Kidney (tissue), 14 donors: ENCODE measurements around the gene COL6A5. TPM values are rescaled to one million over a fixed set of nuclear protein-coding genes. Genes with fewer than 3 reads are reported as not detected.

Source experiments
- DNase-seq, 5 donors: peaks; one replicate each; pipeline ENCODE4 v3.0.0-alpha.2; 2013 to 2020
- FAIRE-seq: peaks from 2 replicates; lab custom pipeline; 2012; peaks lifted over from hg19 to GRCh38; lab: Jason Lieb, UNC
- H3K27ac ChIP-seq, 2 donors: one replicate each; pipeline ENCODE4 v1.7.0; 2013; ENCODE audit warnings: low read depth in 2 of 2, low read length in 2 of 2, inconsistent platforms in 1 of 2
- H3K27me3 ChIP-seq: one replicate; pipeline ENCODE4 v1.7.1; 2013; ENCODE audit warnings: low read length, inconsistent platforms; ENCODE audit not compliant: control insufficient read depth, insufficient read depth
- H3K36me3 ChIP-seq, 3 donors: one replicate each; pipeline versions ENCODE4 v1.7.0 to v1.7.1; 2013; ENCODE audit warnings: low read length in 3 of 3, control low read depth in 1 of 3, inconsistent platforms in 1 of 3; ENCODE audit not compliant: insufficient read depth in 3 of 3, control insufficient read depth in 2 of 3
- H3K4me1 ChIP-seq, 3 donors: one replicate each; pipeline versions ENCODE4 v1.7.0 to v1.7.1; 2013; ENCODE audit warnings: low read length in 3 of 3, inconsistent platforms in 1 of 3, low read depth in 1 of 3; ENCODE audit not compliant: control insufficient read depth in 2 of 3, insufficient read depth in 2 of 3
- H3K4me3 ChIP-seq, 3 donors: one replicate each; pipeline versions ENCODE4 v1.7.0 to v1.8.1; 2013; ENCODE audit warnings: low read length in 3 of 3, control low read depth in 1 of 3, inconsistent platforms in 1 of 3
- H3K9ac ChIP-seq, 3 donors: one replicate each; pipeline versions ENCODE4 v1.7.0 to v1.7.1; 2013; ENCODE audit warnings: low read length in 3 of 3, control low read depth in 1 of 3, inconsistent platforms in 1 of 3
- H3K9me3 ChIP-seq, 3 donors: one replicate each; pipeline versions ENCODE4 v1.7.0 to v1.7.1; 2013; ENCODE audit warnings: low read length in 3 of 3, control low read depth in 1 of 3, inconsistent platforms in 1 of 3; ENCODE audit not compliant: control insufficient read depth in 2 of 3, insufficient read depth in 1 of 3
- CTCF ChIP-seq: IDR thresholded peaks from 3 replicates; pipeline ENCODE4 v1.5.1; 2012; ENCODE audit warnings: mild to moderate bottlenecking, moderate library complexity, borderline replicate concordance; ENCODE audit not compliant: insufficient read depth; ENCODE audit errors: extremely low read depth
- intact Hi-C: fragments of 100-400 bp; cut with DNase I; formaldehyde crosslinking; loops from one replicate; pipeline ENCODE4 v1.11.1; 2022
- polyA plus RNA-seq: library from polyadenylated mRNA; stranded (reverse); fragments of 350-450 nt; fragmentation: Illumina TruSeq; extraction: RNeasy Lipid Tissue Mini Kit (QIAGEN cat#74804); gene quantifications from one replicate; pipeline ENCODE4 v1.2.3, GENCODE V29; 2014; ENCODE audit warnings: low read depth, low replicate concordance; ENCODE audit not compliant: insufficient read depth
- total RNA-seq: library from RNA; stranded (reverse); fragmentation: NEBNext Ultra II Directional; extraction: Animal tissue kit (Norgen Biotek cat#: 25700); gene quantifications from one replicate; pipeline ENCODE4 v1.2.1, GENCODE V29; 2021
- donor health status: control.
- donor health status: control.
- donor health status: control.
- donor health status: control.
- donor health status: control.
- donor health status: DM: yes; HTN: yes; CAD: no.
- donor health status: Normal renal cell carcinoma (clear cell type).

COL6A5 gene
- total and polyA plus RNA-seq, 2 donors from 2014 or later = 0.41 TPM; not detected in 1

GRCh38 chr3:130509008-130509407, 163.5 kb downstream of the COL6A5 start:
- Histone ChIP-seq H3K9ac (no peak overlapping the region), H3K27ac (no peak overlapping the region), H3K4me3 (no peak overlapping the region), H3K4me1 (no peaks in the 10 kb centered on the region), H3K9me3 (no peaks in the 10 kb centered on the region), H3K27me3 (no peaks in the 10 kb centered on the region), H3K36me3 (no peaks in the 10 kb centered on the region)
- DNase-seq (peak; percentile 58 to 85 (median 78)), FAIRE-seq (no peak)
- intact Hi-C loops = no loop called here
- no peak for TF ChIP-seq CTCF

GRCh38 chr3:130514681-130515080, 169.2 kb downstream of the COL6A5 start:
- no peaks in the 10 kb centered on the region for H3K27me3 ChIP-seq
- FAIRE-seq = no peak
- no peak overlapping the region for H3K9ac ChIP-seq
- no peak overlapping the region for H3K4me3 ChIP-seq
- H3K9me3 ChIP-seq = no peaks in the 10 kb centered on the region
- no peak overlapping the region for H3K27ac ChIP-seq
- TF ChIP-seq CTCF = no peak
- H3K36me3 ChIP-seq = no peaks in the 10 kb centered on the region
- no peak for DNase-seq
- intact Hi-C loops = no loop called here
- no peaks in the 10 kb centered on the region for H3K4me1 ChIP-seq

- DNase-seq = no peak
- H3K9ac ChIP-seq = no peak overlapping the region
- no peaks in the 10 kb centered on the region for H3K36me3 ChIP-seq
- TF ChIP-seq CTCF = no peak
- H3K27me3 ChIP-seq = no peaks in the 10 kb centered on the region
- H3K4me1 ChIP-seq = no peaks in the 10 kb centered on the region
- intact Hi-C loops = no loop called here
- no peak overlapping the region for H3K27ac ChIP-seq
- H3K4me3 ChIP-seq = no peak overlapping the region
- H3K9me3 ChIP-seq = no peaks in the 10 kb centered on the region
- no peak for FAIRE-seq
Observed at GRCh38 chr3:130515755-130516154, 170.3 kb downstream of the COL6A5 start.
